WTC11 (cell line): ENCODE data around the gene THSD7B. TPM values are rescaled to one million over a fixed set of nuclear protein-coding genes. Genes with fewer than 3 reads are reported as not detected.

Experiments used
- ATAC-seq: fragments of 200-7000 bp; cut with Tn5 transposase; 2 replicates; pipeline ENCODE4 v1.10.0; 2021; ENCODE audit warnings: mild to moderate bottlenecking, moderate library complexity
- CTCF ChIA-PET: fragments of 300-600 bp; sonication (Branson Sonifier 250); formaldehyde crosslinking; loops from one replicate; lab custom pipeline; 2021; ENCODE audit warnings: antibody characterized with exemption; lab: Charles Lee
- POLR2A ChIA-PET: fragments of 350-600 bp; sonication (Branson Sonifier 250); formaldehyde crosslinking; loops from one replicate; lab custom pipeline; 2021; ENCODE audit warnings: antibody characterized with exemption; lab: Charles Lee
- DNase-seq: peaks from one replicate; pipeline ENCODE4 v3.0.0; 2021; ENCODE audit warnings: low spot score
- H3K27ac Mint-ChIP-seq: 2 replicates; pipeline ENCODE4 v1.8.0; 2021; ENCODE audit warnings: mixed read lengths
- H3K27me3 Mint-ChIP-seq: 2 replicates; pipeline ENCODE4 v1.8.0; 2021; ENCODE audit warnings: low read depth, mild to moderate bottlenecking, moderate library complexity, mixed read lengths
- H3K36me3 Mint-ChIP-seq: 2 replicates; pipeline ENCODE4 v1.8.0; 2021; ENCODE audit warnings: mixed read lengths
- H3K4me1 Mint-ChIP-seq: 2 replicates; pipeline ENCODE4 v1.8.0; 2022; ENCODE audit warnings: mixed read lengths
- H3K4me3 Mint-ChIP-seq: 2 replicates; pipeline ENCODE4 v1.8.0; 2021; ENCODE audit warnings: mild to moderate bottlenecking, moderate library complexity, mixed read lengths
- H3K9me3 Mint-ChIP-seq: 2 replicates; pipeline ENCODE4 v1.8.0; 2021; ENCODE audit warnings: mixed read lengths
- CBFB ChIP-seq: sonication (generic); formaldehyde crosslinking; IDR thresholded peaks from 2 replicates; pipeline ENCODE4 v1.8.1; 2022; ENCODE audit warnings: mild to moderate bottlenecking, low read depth, missing genetic modification reagents
- ESRRA ChIP-seq: sonication (generic); formaldehyde crosslinking; IDR thresholded peaks from 2 replicates; pipeline ENCODE4 v1.8.1; 2022; ENCODE audit warnings: mild to moderate bottlenecking, missing genetic modification reagents, borderline replicate concordance
- FOXK1 ChIP-seq: sonication (generic); formaldehyde crosslinking; IDR thresholded peaks from 2 replicates; pipeline ENCODE4 v1.8.0; 2022; ENCODE audit warnings: mild to moderate bottlenecking, moderate library complexity, missing genetic modification reagents
- GABPB1 ChIP-seq: sonication (generic); formaldehyde crosslinking; IDR thresholded peaks from 2 replicates; pipeline ENCODE4 v1.8.1; 2023; ENCODE audit warnings: mild to moderate bottlenecking, missing genetic modification reagents
- GTF2I ChIP-seq: fragments of 250-450 bp; sonication (Bioruptor Pico); conservative IDR thresholded peaks from 2 replicates; pipeline ENCODE4 v1.4.0; 2021; ENCODE audit warnings: mild to moderate bottlenecking
- KAT7 ChIP-seq: sonication (generic); formaldehyde crosslinking; IDR thresholded peaks from 2 replicates; pipeline ENCODE4 v1.8.1; 2023; ENCODE audit warnings: missing genetic modification reagents, mild to moderate bottlenecking, borderline replicate concordance
- MYBL2 ChIP-seq: sonication (generic); formaldehyde crosslinking; IDR thresholded peaks from 2 replicates; pipeline ENCODE4 v1.8.1; 2023; ENCODE audit warnings: mild to moderate bottlenecking, moderate library complexity, missing genetic modification reagents
- SOX15 ChIP-seq: fragments of 250-450 bp; sonication (Bioruptor Pico); IDR thresholded peaks from 2 replicates; pipeline ENCODE4 v1.9.0; 2021; ENCODE audit warnings: mild to moderate bottlenecking
- TEAD1 ChIP-seq: sonication (generic); formaldehyde crosslinking; IDR thresholded peaks from 2 replicates; pipeline ENCODE4 v1.8.0; 2022; ENCODE audit warnings: mild to moderate bottlenecking, missing genetic modification reagents
- ZNF263 ChIP-seq: sonication (generic); formaldehyde crosslinking; IDR thresholded peaks from 2 replicates; pipeline ENCODE4 v1.8.1; 2022; ENCODE audit warnings: low read depth, mild to moderate bottlenecking, moderate library complexity, missing genetic modification reagents
- ZNF317 ChIP-seq: sonication (generic); formaldehyde crosslinking; IDR thresholded peaks from 2 replicates; pipeline ENCODE4 v1.8.1; 2023; ENCODE audit warnings: low read depth, mild to moderate bottlenecking, moderate library complexity, missing genetic modification reagents, borderline replicate concordance
- ZNF416 ChIP-seq: fragments of 250-450 bp; sonication (Bioruptor Pico); IDR thresholded peaks from 2 replicates; pipeline ENCODE4 v1.9.0; 2021; ENCODE audit warnings: mild to moderate bottlenecking, inconsistent platforms
- ZNF671 ChIP-seq: fragments of 250-450 bp; sonication (Bioruptor Pico); IDR thresholded peaks from 2 replicates; pipeline ENCODE4 v1.8.0; 2021; ENCODE audit warnings: mild to moderate bottlenecking
- total RNA-seq: library from RNA; stranded (reverse); gene quantifications from 3 replicates; pipeline ENCODE4 v1.2.3, GENCODE V29; 2021
- TF ChIP-seq, protein P1 (sequence below): fragments of 250-450 bp; sonication (Bioruptor Pico); IDR thresholded peaks from 2 replicates; pipeline ENCODE4 v2.1.2; 2022; ENCODE audit warnings: mild to moderate bottlenecking, moderate library complexity
- TF ChIP-seq, protein P2 (sequence below): sonication (generic); formaldehyde crosslinking; IDR thresholded peaks from 2 replicates; pipeline ENCODE4 v1.8.1; 2023; ENCODE audit warnings: mild to moderate bottlenecking, missing genetic modification reagents, moderate library complexity
- TF ChIP-seq, protein P3 (sequence below): fragments of 200-600 bp; IDR thresholded peaks from 2 replicates; pipeline ENCODE4 v1.8.0; 2022; ENCODE audit warnings: antibody characterized with exemption
- TF ChIP-seq, protein P4 (sequence below): sonication (generic); formaldehyde crosslinking; conservative IDR thresholded peaks from 2 replicates; pipeline ENCODE4 v1.8.1; 2022; ENCODE audit warnings: mild to moderate bottlenecking, missing genetic modification reagents
- TF ChIP-seq, protein P5 (sequence below): sonication (generic); formaldehyde crosslinking; IDR thresholded peaks from 2 replicates; pipeline ENCODE4 v1.8.1; 2023; ENCODE audit warnings: mild to moderate bottlenecking, moderate library complexity, missing genetic modification reagents
- TF ChIP-seq, protein P6 (sequence below): sonication (generic); formaldehyde crosslinking; IDR thresholded peaks from 2 replicates; pipeline ENCODE4 v1.8.0; 2022; ENCODE audit warnings: mild to moderate bottlenecking, missing genetic modification reagents
- TF ChIP-seq, protein P7 (sequence below): sonication (generic); formaldehyde crosslinking; IDR thresholded peaks from 2 replicates; pipeline ENCODE4 v1.8.0; 2022; ENCODE audit warnings: mild to moderate bottlenecking, missing genetic modification reagents

The THSD7B gene
- total RNA-seq, 1 experiment from 2014 or later, result 2.9 TPM

DNA sequence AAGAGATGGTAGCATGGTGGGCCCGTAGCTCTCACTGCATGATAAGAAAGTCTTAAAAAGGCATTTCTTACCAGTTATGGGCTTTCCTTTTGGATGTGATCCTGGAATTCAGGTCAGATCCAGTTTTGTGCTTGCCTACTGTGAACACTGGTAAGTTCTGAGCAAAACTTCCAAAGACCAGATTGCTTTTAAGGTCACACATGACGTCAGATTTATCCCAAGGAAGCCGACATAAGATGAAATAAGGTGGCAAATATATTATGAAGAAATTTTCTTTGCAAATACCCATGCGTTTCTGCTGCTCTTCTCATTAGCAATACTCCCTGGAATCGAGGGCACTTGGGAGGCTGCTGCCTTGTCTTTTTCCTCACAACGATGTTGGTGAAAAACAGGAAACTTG, 782.5 kb downstream of the THSD7B start:
- TF ChIP-seq, protein P1, sequence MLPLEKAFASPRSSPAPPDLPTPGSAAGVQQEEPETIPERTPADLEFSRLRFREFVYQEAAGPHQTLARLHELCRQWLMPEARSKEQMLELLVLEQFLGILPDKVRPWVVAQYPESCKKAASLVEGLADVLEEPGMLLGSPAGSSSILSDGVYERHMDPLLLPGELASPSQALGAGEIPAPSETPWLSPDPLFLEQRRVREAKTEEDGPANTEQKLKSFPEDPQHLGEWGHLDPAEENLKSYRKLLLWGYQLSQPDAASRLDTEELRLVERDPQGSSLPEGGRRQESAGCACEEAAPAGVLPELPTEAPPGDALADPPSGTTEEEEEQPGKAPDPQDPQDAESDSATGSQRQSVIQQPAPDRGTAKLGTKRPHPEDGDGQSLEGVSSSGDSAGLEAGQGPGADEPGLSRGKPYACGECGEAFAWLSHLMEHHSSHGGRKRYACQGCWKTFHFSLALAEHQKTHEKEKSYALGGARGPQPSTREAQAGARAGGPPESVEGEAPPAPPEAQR (CRISPR knock-in tag), result no peak
- TF ChIP-seq, protein P2, sequence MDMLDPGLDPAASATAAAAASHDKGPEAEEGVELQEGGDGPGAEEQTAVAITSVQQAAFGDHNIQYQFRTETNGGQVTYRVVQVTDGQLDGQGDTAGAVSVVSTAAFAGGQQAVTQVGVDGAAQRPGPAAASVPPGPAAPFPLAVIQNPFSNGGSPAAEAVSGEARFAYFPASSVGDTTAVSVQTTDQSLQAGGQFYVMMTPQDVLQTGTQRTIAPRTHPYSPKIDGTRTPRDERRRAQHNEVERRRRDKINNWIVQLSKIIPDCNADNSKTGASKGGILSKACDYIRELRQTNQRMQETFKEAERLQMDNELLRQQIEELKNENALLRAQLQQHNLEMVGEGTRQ (CRISPR knock-in tag), result no peak
- TF ChIP-seq ZNF416, result no peak
- TF ChIP-seq, protein P3, sequence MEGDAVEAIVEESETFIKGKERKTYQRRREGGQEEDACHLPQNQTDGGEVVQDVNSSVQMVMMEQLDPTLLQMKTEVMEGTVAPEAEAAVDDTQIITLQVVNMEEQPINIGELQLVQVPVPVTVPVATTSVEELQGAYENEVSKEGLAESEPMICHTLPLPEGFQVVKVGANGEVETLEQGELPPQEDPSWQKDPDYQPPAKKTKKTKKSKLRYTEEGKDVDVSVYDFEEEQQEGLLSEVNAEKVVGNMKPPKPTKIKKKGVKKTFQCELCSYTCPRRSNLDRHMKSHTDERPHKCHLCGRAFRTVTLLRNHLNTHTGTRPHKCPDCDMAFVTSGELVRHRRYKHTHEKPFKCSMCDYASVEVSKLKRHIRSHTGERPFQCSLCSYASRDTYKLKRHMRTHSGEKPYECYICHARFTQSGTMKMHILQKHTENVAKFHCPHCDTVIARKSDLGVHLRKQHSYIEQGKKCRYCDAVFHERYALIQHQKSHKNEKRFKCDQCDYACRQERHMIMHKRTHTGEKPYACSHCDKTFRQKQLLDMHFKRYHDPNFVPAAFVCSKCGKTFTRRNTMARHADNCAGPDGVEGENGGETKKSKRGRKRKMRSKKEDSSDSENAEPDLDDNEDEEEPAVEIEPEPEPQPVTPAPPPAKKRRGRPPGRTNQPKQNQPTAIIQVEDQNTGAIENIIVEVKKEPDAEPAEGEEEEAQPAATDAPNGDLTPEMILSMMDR, result no peak
- no peak for TF ChIP-seq ZNF263 (CRISPR knock-in tag)
- TF ChIP-seq ZNF671 (CRISPR knock-in tag), result no peak
- TF ChIP-seq GTF2I (CRISPR knock-in tag), result no peak
- TF ChIP-seq, protein P4, sequence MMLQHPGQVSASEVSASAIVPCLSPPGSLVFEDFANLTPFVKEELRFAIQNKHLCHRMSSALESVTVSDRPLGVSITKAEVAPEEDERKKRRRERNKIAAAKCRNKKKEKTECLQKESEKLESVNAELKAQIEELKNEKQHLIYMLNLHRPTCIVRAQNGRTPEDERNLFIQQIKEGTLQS (CRISPR knock-in tag), result no peak
- no peak for TF ChIP-seq CBFB (CRISPR knock-in tag)
- TF ChIP-seq, protein P5, sequence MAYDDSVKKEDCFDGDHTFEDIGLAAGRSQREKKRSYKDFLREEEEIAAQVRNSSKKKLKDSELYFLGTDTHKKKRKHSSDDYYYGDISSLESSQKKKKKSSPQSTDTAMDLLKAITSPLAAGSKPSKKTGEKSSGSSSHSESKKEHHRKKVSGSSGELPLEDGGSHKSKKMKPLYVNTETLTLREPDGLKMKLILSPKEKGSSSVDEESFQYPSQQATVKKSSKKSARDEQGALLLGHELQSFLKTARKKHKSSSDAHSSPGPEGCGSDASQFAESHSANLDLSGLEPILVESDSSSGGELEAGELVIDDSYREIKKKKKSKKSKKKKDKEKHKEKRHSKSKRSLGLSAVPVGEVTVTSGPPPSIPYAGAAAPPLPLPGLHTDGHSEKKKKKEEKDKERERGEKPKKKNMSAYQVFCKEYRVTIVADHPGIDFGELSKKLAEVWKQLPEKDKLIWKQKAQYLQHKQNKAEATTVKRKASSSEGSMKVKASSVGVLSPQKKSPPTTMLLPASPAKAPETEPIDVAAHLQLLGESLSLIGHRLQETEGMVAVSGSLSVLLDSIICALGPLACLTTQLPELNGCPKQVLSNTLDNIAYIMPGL (CRISPR knock-in tag), result no peak
- TF ChIP-seq ESRRA, result no peak
- TF ChIP-seq KAT7, result no peak
- no peak for TF ChIP-seq ZNF317
- no peak for TF ChIP-seq GABPB1
- TF ChIP-seq FOXK1, result no peak
- no peak for TF ChIP-seq TEAD1
- TF ChIP-seq MYBL2 (CRISPR knock-in tag), result no peak
- TF ChIP-seq, protein P6, sequence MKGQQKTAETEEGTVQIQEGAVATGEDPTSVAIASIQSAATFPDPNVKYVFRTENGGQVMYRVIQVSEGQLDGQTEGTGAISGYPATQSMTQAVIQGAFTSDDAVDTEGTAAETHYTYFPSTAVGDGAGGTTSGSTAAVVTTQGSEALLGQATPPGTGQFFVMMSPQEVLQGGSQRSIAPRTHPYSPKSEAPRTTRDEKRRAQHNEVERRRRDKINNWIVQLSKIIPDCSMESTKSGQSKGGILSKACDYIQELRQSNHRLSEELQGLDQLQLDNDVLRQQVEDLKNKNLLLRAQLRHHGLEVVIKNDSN, result no peak
- no peak for TF ChIP-seq SOX15 (CRISPR knock-in tag)
- TF ChIP-seq, protein P7, sequence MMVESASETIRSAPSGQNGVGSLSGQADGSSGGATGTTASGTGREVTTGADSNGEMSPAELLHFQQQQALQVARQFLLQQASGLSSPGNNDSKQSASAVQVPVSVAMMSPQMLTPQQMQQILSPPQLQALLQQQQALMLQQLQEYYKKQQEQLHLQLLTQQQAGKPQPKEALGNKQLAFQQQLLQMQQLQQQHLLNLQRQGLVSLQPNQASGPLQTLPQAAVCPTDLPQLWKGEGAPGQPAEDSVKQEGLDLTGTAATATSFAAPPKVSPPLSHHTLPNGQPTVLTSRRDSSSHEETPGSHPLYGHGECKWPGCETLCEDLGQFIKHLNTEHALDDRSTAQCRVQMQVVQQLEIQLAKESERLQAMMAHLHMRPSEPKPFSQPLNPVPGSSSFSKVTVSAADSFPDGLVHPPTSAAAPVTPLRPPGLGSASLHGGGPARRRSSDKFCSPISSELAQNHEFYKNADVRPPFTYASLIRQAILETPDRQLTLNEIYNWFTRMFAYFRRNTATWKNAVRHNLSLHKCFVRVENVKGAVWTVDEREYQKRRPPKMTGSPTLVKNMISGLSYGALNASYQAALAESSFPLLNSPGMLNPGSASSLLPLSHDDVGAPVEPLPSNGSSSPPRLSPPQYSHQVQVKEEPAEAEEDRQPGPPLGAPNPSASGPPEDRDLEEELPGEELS (CRISPR knock-in tag), result no peak
- no peak for ATAC-seq
- POLR2A ChIA-PET, result no interaction called here
- CTCF ChIA-PET, result no interaction called here
- no peak overlapping the region for H3K4me3 Mint-ChIP-seq
- no peak overlapping the region for H3K27ac Mint-ChIP-seq
- no peaks in the 10 kb centered on the region for H3K4me1 Mint-ChIP-seq
- H3K36me3 Mint-ChIP-seq, result no peaks in the 10 kb centered on the region
- H3K27me3 Mint-ChIP-seq, result no peaks in the 10 kb centered on the region
- no peak for DNase-seq
- no peaks in the 10 kb centered on the region for H3K9me3 Mint-ChIP-seq
